Measurements from ENCODE around the gene EMP2. TPM values are rescaled to one million over a fixed set of nuclear protein-coding genes. Genes with fewer than 3 reads are reported as not detected.
"Not testable (repeated sequence)": the region's sequence is repeated elsewhere in the genome, so short reads cannot be mapped to it uniquely, and the experiment has no call there.

Gene EMP2
- total RNA-seq, 1 donor from 2014 or later = 518 TPM

DNA sequence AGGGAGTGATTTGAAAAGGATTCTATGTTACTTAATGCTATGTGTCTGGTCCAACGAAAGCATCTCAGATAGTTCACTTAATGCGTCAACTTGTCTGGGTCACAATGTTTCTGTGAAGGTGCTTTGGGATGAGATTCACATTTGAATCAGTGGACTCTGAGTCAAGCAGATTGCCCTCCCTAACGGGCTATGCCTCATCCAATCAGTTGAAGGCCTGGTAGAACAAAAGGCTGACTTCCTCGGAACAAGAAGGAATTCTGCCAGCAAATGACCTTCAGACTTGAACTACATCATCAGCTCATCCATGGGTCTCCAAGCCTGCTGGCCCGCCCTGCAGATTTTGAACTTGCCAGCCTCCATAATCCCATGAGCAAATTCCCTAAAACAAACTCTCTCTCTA lies 15.2 kb downstream of the EMP2 start:
- ATAC-seq = peak; percentile 1 to 23
- intact Hi-C loops (cut with DNase I) = no loop called here
- Histone ChIP-seq H3K9me3 (no peaks in the 10 kb centered on the region), H3K36me3 (peaks cover 17% of the 10 kb centered on the region), H3K27ac (peak overlapping the region; percentile 57), H3K27me3 (ENCODE audit: low read depth) (no peaks in the 10 kb centered on the region), H3K4me3 (no peak overlapping the region), H3K4me1 (peaks cover 70% of the 10 kb centered on the region)
- TF ChIP-seq, protein P1, sequence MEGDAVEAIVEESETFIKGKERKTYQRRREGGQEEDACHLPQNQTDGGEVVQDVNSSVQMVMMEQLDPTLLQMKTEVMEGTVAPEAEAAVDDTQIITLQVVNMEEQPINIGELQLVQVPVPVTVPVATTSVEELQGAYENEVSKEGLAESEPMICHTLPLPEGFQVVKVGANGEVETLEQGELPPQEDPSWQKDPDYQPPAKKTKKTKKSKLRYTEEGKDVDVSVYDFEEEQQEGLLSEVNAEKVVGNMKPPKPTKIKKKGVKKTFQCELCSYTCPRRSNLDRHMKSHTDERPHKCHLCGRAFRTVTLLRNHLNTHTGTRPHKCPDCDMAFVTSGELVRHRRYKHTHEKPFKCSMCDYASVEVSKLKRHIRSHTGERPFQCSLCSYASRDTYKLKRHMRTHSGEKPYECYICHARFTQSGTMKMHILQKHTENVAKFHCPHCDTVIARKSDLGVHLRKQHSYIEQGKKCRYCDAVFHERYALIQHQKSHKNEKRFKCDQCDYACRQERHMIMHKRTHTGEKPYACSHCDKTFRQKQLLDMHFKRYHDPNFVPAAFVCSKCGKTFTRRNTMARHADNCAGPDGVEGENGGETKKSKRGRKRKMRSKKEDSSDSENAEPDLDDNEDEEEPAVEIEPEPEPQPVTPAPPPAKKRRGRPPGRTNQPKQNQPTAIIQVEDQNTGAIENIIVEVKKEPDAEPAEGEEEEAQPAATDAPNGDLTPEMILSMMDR (IDR thresholded peaks at IDR 0.05) = no peak
- no peak for DNase-seq

GRCh38 chr16:10564591-10564990 lies 15.8 kb downstream of the EMP2 start:
- TF ChIP-seq, protein P1 (IDR thresholded peaks at IDR 0.05) = no peak

DNA sequence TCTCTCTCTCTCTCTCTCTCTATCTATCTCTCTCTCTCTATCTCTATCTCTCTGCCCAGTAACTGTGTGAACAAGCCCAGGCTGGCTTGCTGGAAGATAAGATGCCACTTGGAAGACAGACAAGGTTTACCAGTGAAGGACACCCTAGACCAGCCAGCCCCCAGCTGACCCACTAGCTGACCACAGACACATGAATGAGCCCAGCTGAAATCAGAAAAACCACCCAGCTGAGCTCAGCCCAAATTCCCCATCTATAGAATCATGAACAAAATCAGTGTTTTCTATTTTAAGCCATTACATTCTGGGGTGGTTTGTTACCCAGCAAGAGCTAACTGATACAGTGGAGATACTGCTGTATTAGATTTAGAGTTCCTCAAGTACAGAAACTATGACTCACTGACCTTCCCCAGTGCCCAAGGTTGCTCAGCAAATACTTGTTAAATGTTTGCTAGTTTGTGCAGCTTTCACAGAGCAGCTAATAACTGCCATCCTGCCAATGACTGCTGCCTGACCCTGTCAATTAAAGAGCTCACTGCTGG lies 18.0 kb downstream of the EMP2 start:
- intact Hi-C loops (cut with DNase I) = no loop called here
- Histone ChIP-seq H3K36me3 (peaks cover 11% of the 10 kb centered on the region), H3K4me1 (peaks cover 77% of the 10 kb centered on the region), H3K9me3 (no peaks in the 10 kb centered on the region), H3K4me3 (no peak overlapping the region), H3K27me3 (ENCODE audit: low read depth) (no peaks in the 10 kb centered on the region), H3K27ac (peak overlapping the region; percentile 48)
- DNase-seq = no peak
- TF ChIP-seq, protein P1 (IDR thresholded peaks at IDR 0.05) = no peak
- no peak for ATAC-seq

More at GRCh38 chr16:10564591-10564990, 15.8 kb downstream of the EMP2 start:
- ATAC-seq (no peak), DNase-seq (no peak)
- intact Hi-C loops (cut with DNase I) = no loop called here
- H3K36me3 ChIP-seq = peaks cover 15% of the 10 kb centered on the region
- H3K9me3 ChIP-seq = no peaks in the 10 kb centered on the region
- H3K27ac ChIP-seq = peak overlapping the region; percentile 57
- no peak overlapping the region for H3K4me3 ChIP-seq
- no peaks in the 10 kb centered on the region for H3K27me3 ChIP-seq (ENCODE audit: low read depth)
- H3K4me1 ChIP-seq = peaks cover 70% of the 10 kb centered on the region

DNA sequence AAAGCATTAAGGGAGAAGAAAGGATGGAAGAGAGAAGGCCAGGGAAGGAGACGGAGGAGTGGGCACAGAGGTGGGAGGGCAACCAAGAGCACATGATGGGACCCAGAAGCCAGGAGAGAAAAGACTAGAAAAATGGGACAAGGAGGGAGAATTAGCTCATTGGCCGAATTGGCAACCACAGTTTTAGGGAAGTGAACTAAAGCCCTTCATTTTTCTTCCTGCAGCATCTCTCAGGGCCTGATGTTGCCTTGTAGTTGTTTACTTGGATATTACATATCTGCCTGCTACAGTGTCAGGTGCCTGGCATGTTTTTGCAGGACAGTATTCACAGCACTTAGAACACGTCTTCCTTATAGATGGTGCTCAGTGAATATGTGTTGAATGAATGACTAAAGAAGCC lies 19.0 kb downstream of the EMP2 start:
- Histone ChIP-seq H3K4me3 (no peak overlapping the region), H3K36me3 (peaks cover 4% of the 10 kb centered on the region), H3K27ac (peak overlapping the region; percentile 86), H3K9me3 (no peaks in the 10 kb centered on the region), H3K27me3 (ENCODE audit: low read depth) (no peaks in the 10 kb centered on the region), H3K4me1 (peaks cover 84% of the 10 kb centered on the region)
- intact Hi-C loops (cut with DNase I) = no loop called here
- no peak for ATAC-seq
- TF ChIP-seq, protein P1 (IDR thresholded peaks at IDR 0.05) = no peak
- DNase-seq = no peak

- H3K27me3 ChIP-seq (ENCODE audit: low read depth) = no peaks in the 10 kb centered on the region
- H3K9me3 ChIP-seq = no peaks in the 10 kb centered on the region
- H3K4me1 ChIP-seq = peaks cover 83% of the 10 kb centered on the region
- intact Hi-C loops (cut with DNase I) = no loop called here
- TF ChIP-seq, protein P1 (IDR thresholded peaks at IDR 0.05) = no peak
- no peaks in the 10 kb centered on the region for H3K36me3 ChIP-seq
- no peak for ATAC-seq
- DNase-seq = no peak
- H3K4me3 ChIP-seq = peak overlapping the region; percentile 13
- peak overlapping the region; percentile 86 for H3K27ac ChIP-seq
These were observed 19.4 kb downstream of the EMP2 start for GRCh38 chr16:10561001-10561400.

GRCh38 chr16:10559792-10560191 lies 20.6 kb downstream of the EMP2 start:
- H3K36me3 ChIP-seq; H3K9me3 ChIP-seq; DNase-seq; ATAC-seq; intact Hi-C loops (cut with DNase I); H3K27me3 ChIP-seq (ENCODE audit: low read depth): not testable (repeated sequence)
- peak overlapping the region; percentile 37 for H3K4me3 ChIP-seq
- H3K27ac ChIP-seq = peak overlapping the region; percentile 86
- H3K4me1 ChIP-seq = peaks cover 79% of the 10 kb centered on the region

Measured in lower lobe of right lung (tissue), 2 donors.